GM21515 (cell line): Measurements from ENCODE around the gene ANKRD10.

Experiments used
- ATAC-seq: cut with Tn5 transposase; IDR thresholded peaks from one replicate; pipeline ENCODE4 v1.9.1; 2021; ENCODE audit not compliant: unreplicated experiment

The ANKRD10 gene

GRCh38 chr13:110835721-110836604 is 78.9 kb downstream of the ANKRD10 start:
- no peak for ATAC-seq

- ATAC-seq: no peak
Observed at GRCh38 chr13:110834572-110834971, 80.3 kb downstream of the ANKRD10 start.

GRCh38 chr13:110832531-110832930 is 82.3 kb downstream of the ANKRD10 start:
- ATAC-seq: no peak

- ATAC-seq: no peak
Observed at GRCh38 chr13:110832205-110832479, 82.7 kb downstream of the ANKRD10 start.

GRCh38 chr13:110831437-110832204 is 83.2 kb downstream of the ANKRD10 start:
- no peak for ATAC-seq

GRCh38 chr13:110830800-110831371 is 84.0 kb downstream of the ANKRD10 start:
- ATAC-seq: no peak

GRCh38 chr13:110830331-110830730 is 84.5 kb downstream of the ANKRD10 start:
- no peak for ATAC-seq

- ATAC-seq: no peak
Observed at GRCh38 chr13:110829486-110829885, 85.4 kb downstream of the ANKRD10 start.

GRCh38 chr13:110828705-110829104 is 86.2 kb downstream of the ANKRD10 start:
- ATAC-seq: no peak
